ENCODE results near the gene FBLN5. TPM values are rescaled to one million over a fixed set of nuclear protein-coding genes. Genes with fewer than 3 reads are reported as not detected.

Gene FBLN5
- total and polyA plus RNA-seq, 11 donors: 26.0 to 129 (median 40.3) TPM

DNA sequence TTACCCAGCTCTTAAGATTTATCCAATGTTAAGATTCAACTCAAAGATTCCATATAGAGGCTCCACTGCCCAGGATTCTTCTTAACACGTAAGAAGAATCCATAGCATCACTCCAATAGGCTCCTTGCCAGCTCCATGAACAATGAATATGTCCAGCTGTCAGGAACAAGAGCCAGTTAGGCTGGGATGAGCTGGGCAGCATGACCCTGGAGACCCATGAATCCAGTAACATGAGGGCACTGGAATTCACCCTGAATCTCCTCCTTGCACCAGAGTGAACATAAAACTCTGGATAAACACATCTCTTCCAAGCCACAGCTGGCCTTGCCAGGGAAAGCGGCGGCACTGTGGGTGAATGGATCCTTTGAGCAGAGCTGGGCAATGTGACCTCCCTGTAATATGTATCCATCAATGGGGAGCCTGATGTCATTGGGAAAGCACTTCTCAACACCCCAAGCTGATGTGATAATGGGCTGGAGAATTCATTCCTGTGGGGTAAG, 55.7 kb downstream of the FBLN5 start:
- Histone ChIP-seq H3K27ac (peak overlapping the region in 6 of 12 donors; percentile 10 to 81 (median 58)), H3K4me3 (no peak overlapping the region), H3K27me3 (no peaks in the 10 kb centered on the region), H3K9me3 (no peaks in the 10 kb centered on the region), H3K36me3 (peaks cover 0 to 14% (median 0%) of the 10 kb centered on the region in 9 donors), H3K4me1 (peaks cover 2 to 53% (median 25%) of the 10 kb centered on the region in 12 donors)
- ATAC-seq (peak in 3 of 4 donors; percentile 24 to 48 (median 41)), DNase-seq (no peak)
- TF ChIP-seq, protein P1, sequence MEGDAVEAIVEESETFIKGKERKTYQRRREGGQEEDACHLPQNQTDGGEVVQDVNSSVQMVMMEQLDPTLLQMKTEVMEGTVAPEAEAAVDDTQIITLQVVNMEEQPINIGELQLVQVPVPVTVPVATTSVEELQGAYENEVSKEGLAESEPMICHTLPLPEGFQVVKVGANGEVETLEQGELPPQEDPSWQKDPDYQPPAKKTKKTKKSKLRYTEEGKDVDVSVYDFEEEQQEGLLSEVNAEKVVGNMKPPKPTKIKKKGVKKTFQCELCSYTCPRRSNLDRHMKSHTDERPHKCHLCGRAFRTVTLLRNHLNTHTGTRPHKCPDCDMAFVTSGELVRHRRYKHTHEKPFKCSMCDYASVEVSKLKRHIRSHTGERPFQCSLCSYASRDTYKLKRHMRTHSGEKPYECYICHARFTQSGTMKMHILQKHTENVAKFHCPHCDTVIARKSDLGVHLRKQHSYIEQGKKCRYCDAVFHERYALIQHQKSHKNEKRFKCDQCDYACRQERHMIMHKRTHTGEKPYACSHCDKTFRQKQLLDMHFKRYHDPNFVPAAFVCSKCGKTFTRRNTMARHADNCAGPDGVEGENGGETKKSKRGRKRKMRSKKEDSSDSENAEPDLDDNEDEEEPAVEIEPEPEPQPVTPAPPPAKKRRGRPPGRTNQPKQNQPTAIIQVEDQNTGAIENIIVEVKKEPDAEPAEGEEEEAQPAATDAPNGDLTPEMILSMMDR (IDR thresholded peaks at IDR 0.05): no peak
- TF ChIP-seq POLR2A (IDR thresholded peaks at IDR 0.05): no peak
- 59 to 77% (median 76%) methylated on average over 3 of the region's 3 CpGs for WGBS, 4 donors
- intact Hi-C loops (cut with DNase I): no loop called here

DNA sequence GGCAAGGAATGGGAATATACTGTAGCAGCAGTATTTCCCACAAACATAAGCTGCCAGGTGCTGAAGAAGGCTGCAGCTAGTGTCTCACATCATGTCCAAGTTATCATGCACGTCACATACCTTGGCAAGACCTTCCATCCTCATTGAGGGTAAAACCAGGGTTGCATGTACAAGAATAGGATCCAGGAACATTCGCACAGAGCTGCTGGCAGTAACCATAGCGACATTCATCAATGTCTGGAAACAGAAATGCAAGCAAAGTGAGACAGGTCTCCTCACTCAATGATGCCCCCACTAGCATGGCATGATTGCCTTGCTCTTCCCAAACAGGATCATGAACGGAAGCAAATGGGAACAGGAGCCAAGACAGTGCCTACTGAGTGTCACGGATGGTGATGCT, 56.4 kb downstream of the FBLN5 start:
- TF ChIP-seq, protein P1 (IDR thresholded peaks at IDR 0.05): no peak
- no peak for TF ChIP-seq POLR2A (IDR thresholded peaks at IDR 0.05)
- H3K4me1 ChIP-seq: peaks cover 2 to 55% (median 25%) of the 10 kb centered on the region in 12 donors
- H3K9me3 ChIP-seq: no peaks in the 10 kb centered on the region
- ATAC-seq (no peak), DNase-seq (no peak)
- H3K27me3 ChIP-seq: no peaks in the 10 kb centered on the region
- no peak overlapping the region for H3K4me3 ChIP-seq
- peaks cover 0 to 16% (median 0%) of the 10 kb centered on the region in 9 donors for H3K36me3 ChIP-seq
- H3K27ac ChIP-seq: peak overlapping the region in 9 of 12 donors; percentile 26 to 82 (median 67)
- 87 to 93% (median 91%) methylated on average over 5 of the region's 5 CpGs for WGBS, 4 donors
- intact Hi-C loops (cut with DNase I): no loop called here

DNA sequence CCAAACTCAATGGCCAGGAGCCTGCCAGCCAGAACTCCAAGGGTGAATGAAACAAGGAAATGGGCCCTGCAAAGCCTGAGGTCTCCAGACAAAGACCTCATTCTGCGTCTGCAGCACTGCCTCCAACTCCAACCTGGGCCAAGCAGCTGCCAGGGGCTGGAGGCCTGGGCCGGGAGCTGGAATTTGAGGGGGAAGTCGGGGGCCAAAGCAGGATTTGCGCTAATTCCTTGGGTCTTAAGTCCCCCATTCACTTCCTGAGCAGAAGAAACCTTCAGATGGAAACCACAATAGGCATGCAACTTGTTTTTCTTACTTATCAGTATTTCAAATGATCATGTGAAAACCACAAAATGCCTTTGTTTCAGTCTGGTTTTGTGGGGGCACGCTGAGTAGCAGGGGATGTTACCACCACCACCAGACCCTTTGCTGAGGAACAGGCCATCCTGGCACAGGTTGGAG, 57.2 kb downstream of the FBLN5 start:
- Histone ChIP-seq H3K4me3 (no peak overlapping the region), H3K9me3 (no peaks in the 10 kb centered on the region), H3K27ac (peak overlapping the region; percentile 3 to 82 (median 68)), H3K27me3 (no peaks in the 10 kb centered on the region), H3K4me1 (peaks cover 2 to 62% (median 26%) of the 10 kb centered on the region in 12 donors), H3K36me3 (peaks cover 0 to 16% (median 0%) of the 10 kb centered on the region in 9 donors)
- intact Hi-C loops (cut with DNase I): no loop called here
- ATAC-seq: peak in 3 of 4 donors; percentile 3 to 33 (median 16)
- 55 to 69% (median 58%) methylated on average over 5 of the region's 5 CpGs for WGBS, 4 donors
- DNase-seq: peak in 2 of 5 donors; percentile 40 to 45
- TF ChIP-seq, protein P1 (IDR thresholded peaks at IDR 0.05): no peak
- no peak for TF ChIP-seq POLR2A (IDR thresholded peaks at IDR 0.05)

DNA sequence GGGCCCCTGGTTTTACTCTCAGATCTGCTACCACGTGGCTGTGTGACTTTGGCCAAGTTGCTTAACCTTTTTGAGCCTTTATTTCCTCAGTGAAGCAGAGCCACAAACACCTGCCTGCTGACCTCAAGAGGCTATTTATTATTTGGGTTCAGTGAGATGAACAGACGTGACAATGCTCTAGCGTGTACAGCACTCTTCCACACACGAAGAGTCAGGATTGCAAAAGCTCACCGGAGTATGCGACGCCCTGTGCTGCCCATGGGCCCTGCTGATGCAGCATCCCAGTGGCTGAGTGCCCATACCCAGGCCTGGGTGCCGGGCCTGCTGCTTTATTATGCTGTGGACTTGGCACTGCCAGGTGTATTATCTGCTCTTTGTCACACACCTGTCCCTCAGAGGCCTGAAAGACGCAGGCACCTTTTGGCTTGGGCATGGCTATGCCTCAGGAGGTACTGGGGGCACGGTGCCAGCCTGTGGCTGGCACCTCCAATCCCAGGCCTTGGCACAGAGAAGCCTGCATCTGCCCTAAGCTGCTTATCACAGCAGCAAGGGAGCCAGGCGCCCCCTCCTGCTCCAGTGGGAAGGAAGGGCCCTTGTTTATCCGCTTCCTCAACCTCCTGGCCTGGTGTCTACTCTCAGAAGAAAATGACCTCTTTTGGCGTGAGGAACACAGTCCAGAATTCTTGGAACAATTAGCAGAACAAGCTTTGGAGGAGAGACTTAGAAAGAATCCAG, 57.9 kb downstream of the FBLN5 start:
- Histone ChIP-seq H3K36me3 (peaks cover 0 to 16% (median 0%) of the 10 kb centered on the region in 9 donors), H3K4me3 (no peak overlapping the region), H3K27me3 (no peaks in the 10 kb centered on the region), H3K4me1 (peaks cover 2 to 66% (median 27%) of the 10 kb centered on the region in 12 donors), H3K9me3 (no peaks in the 10 kb centered on the region), H3K27ac (peak overlapping the region; percentile 3 to 82 (median 68))
- TF ChIP-seq, protein P1 (IDR thresholded peaks at IDR 0.05): peak in 1 of 12 donors; percentile 10
- no peak for TF ChIP-seq POLR2A (IDR thresholded peaks at IDR 0.05)
- intact Hi-C loops (cut with DNase I): no loop called here
- WGBS, 4 donors: 54 to 75% (median 64%) methylated on average over 13 of the region's 13 CpGs
- DNase-seq: peak in 3 of 5 donors; percentile 48 to 69 (median 59)
- peak in 3 of 4 donors; percentile 47 to 71 (median 65) for ATAC-seq
